DOHH2 (cell line): ENCODE results near the gene PHACTR2.

Source experiments
- H3F3A ChIP-seq: fragments of 200-600 bp; sonication (generic), shearing (Covaris generic); 2 replicates; pipeline ENCODE4 v1.6.0; 2016; ENCODE audit warnings: antibody characterized with exemption, mild to moderate bottlenecking; ENCODE audit not compliant: control insufficient read depth, insufficient read depth
- H3K27ac ChIP-seq: fragments of 200-600 bp; sonication (generic); 2 replicates; pipeline ENCODE4 v1.5.1; 2014; ENCODE audit warnings: low read depth, mild to moderate bottlenecking, low read length, moderate library complexity
- H3K27me3 ChIP-seq: fragments of 200-600 bp; sonication (generic); 2 replicates; pipeline ENCODE4 v1.6.1; 2014; ENCODE audit warnings: mild to moderate bottlenecking, low read length, mixed read lengths; ENCODE audit not compliant: control insufficient read depth
- H3K36me3 ChIP-seq: fragments of 200-600 bp; sonication (generic); 2 replicates; pipeline ENCODE4 v1.6.1; 2014; ENCODE audit warnings: mild to moderate bottlenecking, low read length, moderate library complexity, mixed read lengths; ENCODE audit not compliant: control insufficient read depth
- H3K4me1 ChIP-seq: fragments of 200-600 bp; sonication (generic); 2 replicates; pipeline ENCODE4 v1.6.1; 2014; ENCODE audit warnings: mild to moderate bottlenecking, low read length, mixed read lengths; ENCODE audit not compliant: control insufficient read depth
- H3K4me2 ChIP-seq: fragments of 200-600 bp; sonication (generic); 2 replicates; pipeline ENCODE4 v1.6.0; 2014; ENCODE audit warnings: mild to moderate bottlenecking, low read length, moderate library complexity
- H3K4me3 ChIP-seq: fragments of 200-600 bp; sonication (generic); 2 replicates; pipeline ENCODE4 v1.5.1; 2014; ENCODE audit warnings: mild to moderate bottlenecking, low read length, mixed read lengths
- H3K79me2 ChIP-seq: fragments of 200-600 bp; sonication (generic); 2 replicates; pipeline ENCODE4 v1.6.1; 2014; ENCODE audit warnings: mild to moderate bottlenecking, low read length, mixed read lengths; ENCODE audit not compliant: control insufficient read depth
- H3K9me2 ChIP-seq: fragments of 200-600 bp; sonication (generic); replicated peaks from 2 replicates; pipeline ENCODE4 v1.6.1; 2014; ENCODE audit warnings: mild to moderate bottlenecking, low read length, mixed read lengths; ENCODE audit not compliant: control insufficient read depth
- H3K9me3 ChIP-seq: fragments of 200-600 bp; sonication (generic); 2 replicates; pipeline ENCODE4 v1.6.1; 2014; ENCODE audit warnings: antibody characterized with exemption, low read length, mixed read lengths; ENCODE audit not compliant: control insufficient read depth, insufficient read depth
- H4K20me1 ChIP-seq: fragments of 200-600 bp; sonication (generic); 2 replicates; pipeline ENCODE4 v1.6.0; 2014; ENCODE audit warnings: low read depth, mild to moderate bottlenecking, antibody characterized with exemption, low read length, moderate library complexity; ENCODE audit not compliant: control insufficient read depth, insufficient read depth
- CTCF ChIP-seq: fragments of 200-600 bp; sonication (generic); IDR thresholded peaks from one replicate; pipeline ENCODE4 v1.5.1; 2014; ENCODE audit warnings: antibody characterized with exemption, mild to moderate bottlenecking, low read depth, low read length; ENCODE audit not compliant: poor library complexity, severe bottlenecking
- EZH2phosphoT487 ChIP-seq: fragments of 200-600 bp; sonication (generic); IDR thresholded peaks from 2 replicates; pipeline ENCODE4 v1.6.1; 2017; ENCODE audit warnings: borderline replicate concordance, mild to moderate bottlenecking, antibody characterized with exemption, low read length, moderate library complexity, mixed read lengths

PHACTR2 gene

GRCh38 chr6:143761074-143761473, 83.3 kb downstream of the PHACTR2 start:
- no peak overlapping the region for H3K4me3 ChIP-seq
- no peak overlapping the region for H3K27ac ChIP-seq
- H3K9me2 ChIP-seq: no peaks in the 10 kb centered on the region
- no peaks in the 10 kb centered on the region for H3K36me3 ChIP-seq
- H3K27me3 ChIP-seq: no peaks in the 10 kb centered on the region
- no peaks in the 10 kb centered on the region for H4K20me1 ChIP-seq
- no peaks in the 10 kb centered on the region for H3K9me3 ChIP-seq
- no peak for TF ChIP-seq EZH2phosphoT487
- no peak for TF ChIP-seq CTCF
- H3K79me2 ChIP-seq: no peaks in the 10 kb centered on the region
- no peaks in the 10 kb centered on the region for H3K4me1 ChIP-seq
- no peaks in the 10 kb centered on the region for H3F3A ChIP-seq
- H3K4me2 ChIP-seq: no peak overlapping the region

GRCh38 chr6:143762126-143762525, 84.4 kb downstream of the PHACTR2 start:
- H3K4me3 ChIP-seq: no peak overlapping the region
- H3F3A ChIP-seq: no peaks in the 10 kb centered on the region
- no peak overlapping the region for H3K4me2 ChIP-seq

GRCh38 chr6:143765422-143766184, 87.8 kb downstream of the PHACTR2 start:
- H3K4me2 ChIP-seq: no peak overlapping the region
- H3K4me3 ChIP-seq: no peak overlapping the region
- H3F3A ChIP-seq: no peaks in the 10 kb centered on the region
- no peaks in the 10 kb centered on the region for H4K20me1 ChIP-seq
- TF ChIP-seq EZH2phosphoT487 (no peak), CTCF (no peak)
- no peaks in the 10 kb centered on the region for H3K4me1 ChIP-seq
- no peaks in the 10 kb centered on the region for H3K9me2 ChIP-seq
- no peak overlapping the region for H3K27ac ChIP-seq
- no peaks in the 10 kb centered on the region for H3K27me3 ChIP-seq
- H3K36me3 ChIP-seq: no peaks in the 10 kb centered on the region
- H3K79me2 ChIP-seq: no peaks in the 10 kb centered on the region
- H3K9me3 ChIP-seq: no peaks in the 10 kb centered on the region

More at GRCh38 chr6:143762126-143762525, 84.4 kb downstream of the PHACTR2 start:
- no peak for TF ChIP-seq EZH2phosphoT487
- no peak for TF ChIP-seq CTCF
- no peaks in the 10 kb centered on the region for H3K36me3 ChIP-seq
- no peaks in the 10 kb centered on the region for H3K79me2 ChIP-seq
- H3K4me1 ChIP-seq: no peaks in the 10 kb centered on the region
- no peaks in the 10 kb centered on the region for H3K27me3 ChIP-seq
- H4K20me1 ChIP-seq: no peaks in the 10 kb centered on the region
- H3K9me2 ChIP-seq: no peaks in the 10 kb centered on the region
- H3K9me3 ChIP-seq: no peaks in the 10 kb centered on the region
- no peak overlapping the region for H3K27ac ChIP-seq
